WTC11 (cell line): ENCODE data around the gene PCDHGC4. TPM values are rescaled to one million over a fixed set of nuclear protein-coding genes. Genes with fewer than 3 reads are reported as not detected.

Experiments used
- ATAC-seq: fragments of 200-7000 bp; cut with Tn5 transposase; 2 replicates; pipeline ENCODE4 v1.10.0; 2021; ENCODE audit warnings: mild to moderate bottlenecking, moderate library complexity
- CTCF ChIA-PET: fragments of 300-600 bp; sonication (Branson Sonifier 250); formaldehyde crosslinking; loops from one replicate; lab custom pipeline; 2021; ENCODE audit warnings: antibody characterized with exemption; lab: Charles Lee
- POLR2A ChIA-PET: fragments of 350-600 bp; sonication (Branson Sonifier 250); formaldehyde crosslinking; loops from one replicate; lab custom pipeline; 2021; ENCODE audit warnings: antibody characterized with exemption; lab: Charles Lee
- DNase-seq: peaks from one replicate; pipeline ENCODE4 v3.0.0; 2021; ENCODE audit warnings: low spot score
- H3K27ac Mint-ChIP-seq: 2 replicates; pipeline ENCODE4 v1.8.0; 2021; ENCODE audit warnings: mixed read lengths
- H3K27me3 Mint-ChIP-seq: 2 replicates; pipeline ENCODE4 v1.8.0; 2021; ENCODE audit warnings: low read depth, mild to moderate bottlenecking, moderate library complexity, mixed read lengths
- H3K36me3 Mint-ChIP-seq: 2 replicates; pipeline ENCODE4 v1.8.0; 2021; ENCODE audit warnings: mixed read lengths
- H3K4me1 Mint-ChIP-seq: 2 replicates; pipeline ENCODE4 v1.8.0; 2022; ENCODE audit warnings: mixed read lengths
- H3K4me3 Mint-ChIP-seq: 2 replicates; pipeline ENCODE4 v1.8.0; 2021; ENCODE audit warnings: mild to moderate bottlenecking, moderate library complexity, mixed read lengths
- H3K9me3 Mint-ChIP-seq: 2 replicates; pipeline ENCODE4 v1.8.0; 2021; ENCODE audit warnings: mixed read lengths
- ATF1 ChIP-seq: sonication (generic); formaldehyde crosslinking; IDR thresholded peaks from 2 replicates; pipeline ENCODE4 v1.8.1; 2023; ENCODE audit warnings: mild to moderate bottlenecking, moderate library complexity, missing genetic modification reagents
- ELF4 ChIP-seq: sonication (generic); formaldehyde crosslinking; IDR thresholded peaks from 2 replicates; pipeline ENCODE4 v1.8.1; 2022; ENCODE audit warnings: low read depth, mild to moderate bottlenecking, moderate library complexity, missing genetic modification reagents
- FOXJ3 ChIP-seq: sonication (generic); formaldehyde crosslinking; IDR thresholded peaks from 2 replicates; pipeline ENCODE4 v1.9.0; 2021; ENCODE audit warnings: missing genetic modification reagents, mild to moderate bottlenecking, borderline replicate concordance
- MYBL2 ChIP-seq: sonication (generic); formaldehyde crosslinking; IDR thresholded peaks from 2 replicates; pipeline ENCODE4 v1.8.1; 2023; ENCODE audit warnings: mild to moderate bottlenecking, moderate library complexity, missing genetic modification reagents
- SP1 ChIP-seq: sonication (generic); formaldehyde crosslinking; conservative IDR thresholded peaks from 2 replicates; pipeline ENCODE4 v1.8.1; 2022; ENCODE audit warnings: missing genetic modification reagents
- TEAD1 ChIP-seq: sonication (generic); formaldehyde crosslinking; IDR thresholded peaks from 2 replicates; pipeline ENCODE4 v1.8.0; 2022; ENCODE audit warnings: mild to moderate bottlenecking, missing genetic modification reagents
- TP53 ChIP-seq: sonication (generic); formaldehyde crosslinking; IDR thresholded peaks from 2 replicates; pipeline ENCODE4 v1.8.1; 2023; ENCODE audit warnings: mild to moderate bottlenecking, missing genetic modification reagents
- total RNA-seq: library from RNA; stranded (reverse); gene quantifications from 3 replicates; pipeline ENCODE4 v1.2.3, GENCODE V29; 2021
- TF ChIP-seq, protein P1 (sequence below): sonication (generic); formaldehyde crosslinking; IDR thresholded peaks from 2 replicates; pipeline ENCODE4 v1.8.1; 2022; ENCODE audit warnings: missing genetic modification reagents, borderline replicate concordance
- TF ChIP-seq, protein P2 (sequence below): fragments of 250-450 bp; sonication (Bioruptor Pico); conservative IDR thresholded peaks from 2 replicates; pipeline ENCODE4 v1.9.0; 2021; ENCODE audit warnings: mild to moderate bottlenecking
- TF ChIP-seq, protein P3 (sequence below): sonication (generic); formaldehyde crosslinking; IDR thresholded peaks from 2 replicates; pipeline ENCODE4 v1.8.0; 2023; ENCODE audit warnings: missing genetic modification reagents
- TF ChIP-seq, protein P4 (sequence below): fragments of 250-450 bp; sonication (Bioruptor Pico); IDR thresholded peaks from 2 replicates; pipeline ENCODE4 v1.8.0; 2021; ENCODE audit warnings: mild to moderate bottlenecking
- TF ChIP-seq, protein P5 (sequence below): sonication (generic); formaldehyde crosslinking; IDR thresholded peaks from 2 replicates; pipeline ENCODE4 v1.8.0; 2022; ENCODE audit warnings: mild to moderate bottlenecking, missing genetic modification reagents
- TF ChIP-seq, protein P6 (sequence below): sonication (generic); formaldehyde crosslinking; conservative IDR thresholded peaks from 2 replicates; pipeline ENCODE4 v1.8.1; 2022; ENCODE audit warnings: mild to moderate bottlenecking, missing genetic modification reagents
- TF ChIP-seq, protein P7 (sequence below): sonication (generic); formaldehyde crosslinking; IDR thresholded peaks from 2 replicates; pipeline ENCODE4 v1.8.1; 2023; ENCODE audit warnings: mild to moderate bottlenecking, missing genetic modification reagents, borderline replicate concordance
- TF ChIP-seq, protein P8 (sequence below): sonication (generic); formaldehyde crosslinking; IDR thresholded peaks from 2 replicates; pipeline ENCODE4 v1.8.0; 2023; ENCODE audit warnings: missing genetic modification reagents, mild to moderate bottlenecking, borderline replicate concordance
- TF ChIP-seq, protein P9 (sequence below): sonication (generic); formaldehyde crosslinking; conservative IDR thresholded peaks from 2 replicates; pipeline ENCODE4 v1.8.1; 2023; ENCODE audit warnings: mild to moderate bottlenecking, low read depth, missing genetic modification reagents, moderate library complexity

PCDHGC4 gene
- total RNA-seq, 1 experiment from 2014 or later = 6.1 TPM

DNA sequence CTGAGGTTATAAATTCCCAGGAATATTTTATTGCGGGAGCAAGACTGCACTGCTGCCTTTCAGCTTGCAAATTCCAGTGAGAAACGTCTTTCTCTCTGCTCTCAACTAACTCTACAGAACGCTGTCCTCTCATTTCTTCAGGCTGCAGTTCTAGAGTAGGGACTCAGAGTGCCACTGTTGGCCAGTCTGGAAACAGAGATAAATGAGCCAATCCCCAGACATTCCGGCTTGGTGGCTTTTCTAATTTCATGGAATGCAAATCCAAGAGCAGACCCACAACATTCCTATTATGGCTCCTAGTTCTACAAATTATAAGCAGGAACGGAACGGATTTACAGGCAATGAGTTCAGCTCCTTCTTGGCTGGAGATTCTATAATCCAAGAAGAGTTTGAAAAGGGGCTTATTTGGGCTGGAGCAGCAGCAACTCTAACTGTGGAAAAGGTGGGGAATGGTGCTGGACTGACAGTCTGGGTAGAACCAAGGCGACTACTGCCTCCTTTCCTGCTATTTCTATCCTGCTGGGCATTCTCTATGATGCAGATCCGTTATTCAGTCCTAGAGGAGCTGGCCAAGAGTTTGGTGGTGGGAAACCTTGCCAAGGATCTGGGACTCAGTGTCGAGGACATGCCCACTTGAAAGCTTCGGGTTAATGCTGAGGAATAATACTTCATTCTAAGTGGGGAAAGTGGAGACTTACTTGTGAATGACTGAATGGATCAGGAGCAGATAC, 45.3 kb upstream of the PCDHGC4 start:
- DNase-seq (no peak), ATAC-seq (peak; percentile 76)
- CTCF ChIA-PET = interaction anchor here (0.6 to 2.5 kb wide), 11 partner anchors 9 to 1121 kb away, joined by 3 to 15 read pairs (median 4); partner anchors contain the start of genes PCDHGA10, PCDHGA12, PCDHGB7 and PCDHGC3
- H3K9me3 Mint-ChIP-seq = peaks cover 19% of the 10 kb centered on the region
- H3K4me3 Mint-ChIP-seq = no peak overlapping the region
- peaks cover 15% of the 10 kb centered on the region; the same call in 1 of the 2 replicates for H3K36me3 Mint-ChIP-seq
- POLR2A ChIA-PET = no interaction called here
- no peak overlapping the region; the same call in 1 of the 2 replicates for H3K27ac Mint-ChIP-seq
- no peaks in the 10 kb centered on the region for H3K27me3 Mint-ChIP-seq
- H3K4me1 Mint-ChIP-seq = peaks cover 10% of the 10 kb centered on the region
- TF ChIP-seq, protein P1, sequence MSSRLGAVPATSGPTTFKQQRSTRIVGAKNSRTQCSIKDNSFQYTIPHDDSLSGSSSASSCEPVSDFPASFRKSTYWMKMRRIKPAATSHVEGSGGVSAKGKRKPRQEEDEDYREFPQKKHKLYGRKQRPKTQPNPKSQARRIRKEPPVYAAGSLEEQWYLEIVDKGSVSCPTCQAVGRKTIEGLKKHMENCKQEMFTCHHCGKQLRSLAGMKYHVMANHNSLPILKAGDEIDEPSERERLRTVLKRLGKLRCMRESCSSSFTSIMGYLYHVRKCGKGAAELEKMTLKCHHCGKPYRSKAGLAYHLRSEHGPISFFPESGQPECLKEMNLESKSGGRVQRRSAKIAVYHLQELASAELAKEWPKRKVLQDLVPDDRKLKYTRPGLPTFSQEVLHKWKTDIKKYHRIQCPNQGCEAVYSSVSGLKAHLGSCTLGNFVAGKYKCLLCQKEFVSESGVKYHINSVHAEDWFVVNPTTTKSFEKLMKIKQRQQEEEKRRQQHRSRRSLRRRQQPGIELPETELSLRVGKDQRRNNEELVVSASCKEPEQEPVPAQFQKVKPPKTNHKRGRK (CRISPR knock-in tag) = no peak
- TF ChIP-seq, protein P2, sequence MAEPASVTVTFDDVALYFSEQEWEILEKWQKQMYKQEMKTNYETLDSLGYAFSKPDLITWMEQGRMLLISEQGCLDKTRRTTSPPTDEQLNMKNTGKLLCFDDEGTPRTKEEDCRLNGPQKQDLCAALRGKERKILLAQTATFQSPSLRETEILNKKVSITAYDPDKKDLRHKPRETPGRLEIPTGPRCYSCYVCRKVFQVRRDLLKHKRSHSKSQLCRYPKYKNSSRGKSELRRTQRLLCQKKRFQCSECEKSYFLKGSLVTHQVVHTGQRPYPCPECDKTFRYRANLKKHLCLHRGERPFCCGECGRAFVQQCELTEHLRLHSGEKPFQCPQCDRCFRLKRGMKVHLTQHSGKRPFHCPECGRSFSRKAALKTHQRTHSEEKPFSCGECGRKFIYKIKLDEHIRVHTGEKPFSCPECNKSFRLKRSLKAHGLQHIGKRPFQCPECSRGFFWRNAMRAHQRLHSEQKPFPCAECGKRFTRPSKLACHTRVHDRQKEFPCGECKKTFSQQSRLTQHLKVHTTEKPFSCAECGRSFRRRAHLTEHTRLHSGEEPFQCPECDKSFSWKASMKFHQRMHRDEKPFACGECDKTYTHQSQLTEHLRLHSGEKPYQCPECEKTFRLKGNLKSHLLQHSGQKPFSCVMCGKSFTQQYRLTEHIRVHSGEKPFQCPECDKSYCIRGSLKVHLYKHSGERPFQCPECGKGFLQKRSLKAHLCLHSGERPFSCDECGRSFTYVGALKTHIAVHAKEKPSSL (CRISPR knock-in tag) = no peak
- TF ChIP-seq, protein P3, sequence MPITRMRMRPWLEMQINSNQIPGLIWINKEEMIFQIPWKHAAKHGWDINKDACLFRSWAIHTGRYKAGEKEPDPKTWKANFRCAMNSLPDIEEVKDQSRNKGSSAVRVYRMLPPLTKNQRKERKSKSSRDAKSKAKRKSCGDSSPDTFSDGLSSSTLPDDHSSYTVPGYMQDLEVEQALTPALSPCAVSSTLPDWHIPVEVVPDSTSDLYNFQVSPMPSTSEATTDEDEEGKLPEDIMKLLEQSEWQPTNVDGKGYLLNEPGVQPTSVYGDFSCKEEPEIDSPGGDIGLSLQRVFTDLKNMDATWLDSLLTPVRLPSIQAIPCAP (CRISPR knock-in tag) = no peak
- TF ChIP-seq, protein P4, sequence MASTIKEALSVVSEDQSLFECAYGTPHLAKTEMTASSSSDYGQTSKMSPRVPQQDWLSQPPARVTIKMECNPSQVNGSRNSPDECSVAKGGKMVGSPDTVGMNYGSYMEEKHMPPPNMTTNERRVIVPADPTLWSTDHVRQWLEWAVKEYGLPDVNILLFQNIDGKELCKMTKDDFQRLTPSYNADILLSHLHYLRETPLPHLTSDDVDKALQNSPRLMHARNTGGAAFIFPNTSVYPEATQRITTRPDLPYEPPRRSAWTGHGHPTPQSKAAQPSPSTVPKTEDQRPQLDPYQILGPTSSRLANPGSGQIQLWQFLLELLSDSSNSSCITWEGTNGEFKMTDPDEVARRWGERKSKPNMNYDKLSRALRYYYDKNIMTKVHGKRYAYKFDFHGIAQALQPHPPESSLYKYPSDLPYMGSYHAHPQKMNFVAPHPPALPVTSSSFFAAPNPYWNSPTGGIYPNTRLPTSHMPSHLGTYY (CRISPR knock-in tag) = no peak
- TF ChIP-seq, protein P5, sequence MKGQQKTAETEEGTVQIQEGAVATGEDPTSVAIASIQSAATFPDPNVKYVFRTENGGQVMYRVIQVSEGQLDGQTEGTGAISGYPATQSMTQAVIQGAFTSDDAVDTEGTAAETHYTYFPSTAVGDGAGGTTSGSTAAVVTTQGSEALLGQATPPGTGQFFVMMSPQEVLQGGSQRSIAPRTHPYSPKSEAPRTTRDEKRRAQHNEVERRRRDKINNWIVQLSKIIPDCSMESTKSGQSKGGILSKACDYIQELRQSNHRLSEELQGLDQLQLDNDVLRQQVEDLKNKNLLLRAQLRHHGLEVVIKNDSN (CRISPR knock-in tag) = no peak
- no peak for TF ChIP-seq FOXJ3
- TF ChIP-seq, protein P6, sequence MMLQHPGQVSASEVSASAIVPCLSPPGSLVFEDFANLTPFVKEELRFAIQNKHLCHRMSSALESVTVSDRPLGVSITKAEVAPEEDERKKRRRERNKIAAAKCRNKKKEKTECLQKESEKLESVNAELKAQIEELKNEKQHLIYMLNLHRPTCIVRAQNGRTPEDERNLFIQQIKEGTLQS (CRISPR knock-in tag) = no peak
- no peak for TF ChIP-seq TP53 (CRISPR knock-in tag)
- TF ChIP-seq, protein P7, sequence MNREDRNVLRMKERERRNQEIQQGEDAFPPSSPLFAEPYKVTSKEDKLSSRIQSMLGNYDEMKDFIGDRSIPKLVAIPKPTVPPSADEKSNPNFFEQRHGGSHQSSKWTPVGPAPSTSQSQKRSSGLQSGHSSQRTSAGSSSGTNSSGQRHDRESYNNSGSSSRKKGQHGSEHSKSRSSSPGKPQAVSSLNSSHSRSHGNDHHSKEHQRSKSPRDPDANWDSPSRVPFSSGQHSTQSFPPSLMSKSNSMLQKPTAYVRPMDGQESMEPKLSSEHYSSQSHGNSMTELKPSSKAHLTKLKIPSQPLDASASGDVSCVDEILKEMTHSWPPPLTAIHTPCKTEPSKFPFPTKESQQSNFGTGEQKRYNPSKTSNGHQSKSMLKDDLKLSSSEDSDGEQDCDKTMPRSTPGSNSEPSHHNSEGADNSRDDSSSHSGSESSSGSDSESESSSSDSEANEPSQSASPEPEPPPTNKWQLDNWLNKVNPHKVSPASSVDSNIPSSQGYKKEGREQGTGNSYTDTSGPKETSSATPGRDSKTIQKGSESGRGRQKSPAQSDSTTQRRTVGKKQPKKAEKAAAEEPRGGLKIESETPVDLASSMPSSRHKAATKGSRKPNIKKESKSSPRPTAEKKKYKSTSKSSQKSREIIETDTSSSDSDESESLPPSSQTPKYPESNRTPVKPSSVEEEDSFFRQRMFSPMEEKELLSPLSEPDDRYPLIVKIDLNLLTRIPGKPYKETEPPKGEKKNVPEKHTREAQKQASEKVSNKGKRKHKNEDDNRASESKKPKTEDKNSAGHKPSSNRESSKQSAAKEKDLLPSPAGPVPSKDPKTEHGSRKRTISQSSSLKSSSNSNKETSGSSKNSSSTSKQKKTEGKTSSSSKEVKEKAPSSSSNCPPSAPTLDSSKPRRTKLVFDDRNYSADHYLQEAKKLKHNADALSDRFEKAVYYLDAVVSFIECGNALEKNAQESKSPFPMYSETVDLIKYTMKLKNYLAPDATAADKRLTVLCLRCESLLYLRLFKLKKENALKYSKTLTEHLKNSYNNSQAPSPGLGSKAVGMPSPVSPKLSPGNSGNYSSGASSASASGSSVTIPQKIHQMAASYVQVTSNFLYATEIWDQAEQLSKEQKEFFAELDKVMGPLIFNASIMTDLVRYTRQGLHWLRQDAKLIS (CRISPR knock-in tag) = no peak
- TF ChIP-seq TEAD1 (CRISPR knock-in tag) = no peak
- TF ChIP-seq ELF4 (CRISPR knock-in tag) = no peak
- TF ChIP-seq ATF1 (CRISPR knock-in tag) = no peak
- TF ChIP-seq, protein P8, sequence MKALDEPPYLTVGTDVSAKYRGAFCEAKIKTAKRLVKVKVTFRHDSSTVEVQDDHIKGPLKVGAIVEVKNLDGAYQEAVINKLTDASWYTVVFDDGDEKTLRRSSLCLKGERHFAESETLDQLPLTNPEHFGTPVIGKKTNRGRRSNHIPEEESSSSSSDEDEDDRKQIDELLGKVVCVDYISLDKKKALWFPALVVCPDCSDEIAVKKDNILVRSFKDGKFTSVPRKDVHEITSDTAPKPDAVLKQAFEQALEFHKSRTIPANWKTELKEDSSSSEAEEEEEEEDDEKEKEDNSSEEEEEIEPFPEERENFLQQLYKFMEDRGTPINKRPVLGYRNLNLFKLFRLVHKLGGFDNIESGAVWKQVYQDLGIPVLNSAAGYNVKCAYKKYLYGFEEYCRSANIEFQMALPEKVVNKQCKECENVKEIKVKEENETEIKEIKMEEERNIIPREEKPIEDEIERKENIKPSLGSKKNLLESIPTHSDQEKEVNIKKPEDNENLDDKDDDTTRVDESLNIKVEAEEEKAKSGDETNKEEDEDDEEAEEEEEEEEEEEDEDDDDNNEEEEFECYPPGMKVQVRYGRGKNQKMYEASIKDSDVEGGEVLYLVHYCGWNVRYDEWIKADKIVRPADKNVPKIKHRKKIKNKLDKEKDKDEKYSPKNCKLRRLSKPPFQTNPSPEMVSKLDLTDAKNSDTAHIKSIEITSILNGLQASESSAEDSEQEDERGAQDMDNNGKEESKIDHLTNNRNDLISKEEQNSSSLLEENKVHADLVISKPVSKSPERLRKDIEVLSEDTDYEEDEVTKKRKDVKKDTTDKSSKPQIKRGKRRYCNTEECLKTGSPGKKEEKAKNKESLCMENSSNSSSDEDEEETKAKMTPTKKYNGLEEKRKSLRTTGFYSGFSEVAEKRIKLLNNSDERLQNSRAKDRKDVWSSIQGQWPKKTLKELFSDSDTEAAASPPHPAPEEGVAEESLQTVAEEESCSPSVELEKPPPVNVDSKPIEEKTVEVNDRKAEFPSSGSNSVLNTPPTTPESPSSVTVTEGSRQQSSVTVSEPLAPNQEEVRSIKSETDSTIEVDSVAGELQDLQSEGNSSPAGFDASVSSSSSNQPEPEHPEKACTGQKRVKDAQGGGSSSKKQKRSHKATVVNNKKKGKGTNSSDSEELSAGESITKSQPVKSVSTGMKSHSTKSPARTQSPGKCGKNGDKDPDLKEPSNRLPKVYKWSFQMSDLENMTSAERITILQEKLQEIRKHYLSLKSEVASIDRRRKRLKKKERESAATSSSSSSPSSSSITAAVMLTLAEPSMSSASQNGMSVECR = no peak
- TF ChIP-seq, protein P9, sequence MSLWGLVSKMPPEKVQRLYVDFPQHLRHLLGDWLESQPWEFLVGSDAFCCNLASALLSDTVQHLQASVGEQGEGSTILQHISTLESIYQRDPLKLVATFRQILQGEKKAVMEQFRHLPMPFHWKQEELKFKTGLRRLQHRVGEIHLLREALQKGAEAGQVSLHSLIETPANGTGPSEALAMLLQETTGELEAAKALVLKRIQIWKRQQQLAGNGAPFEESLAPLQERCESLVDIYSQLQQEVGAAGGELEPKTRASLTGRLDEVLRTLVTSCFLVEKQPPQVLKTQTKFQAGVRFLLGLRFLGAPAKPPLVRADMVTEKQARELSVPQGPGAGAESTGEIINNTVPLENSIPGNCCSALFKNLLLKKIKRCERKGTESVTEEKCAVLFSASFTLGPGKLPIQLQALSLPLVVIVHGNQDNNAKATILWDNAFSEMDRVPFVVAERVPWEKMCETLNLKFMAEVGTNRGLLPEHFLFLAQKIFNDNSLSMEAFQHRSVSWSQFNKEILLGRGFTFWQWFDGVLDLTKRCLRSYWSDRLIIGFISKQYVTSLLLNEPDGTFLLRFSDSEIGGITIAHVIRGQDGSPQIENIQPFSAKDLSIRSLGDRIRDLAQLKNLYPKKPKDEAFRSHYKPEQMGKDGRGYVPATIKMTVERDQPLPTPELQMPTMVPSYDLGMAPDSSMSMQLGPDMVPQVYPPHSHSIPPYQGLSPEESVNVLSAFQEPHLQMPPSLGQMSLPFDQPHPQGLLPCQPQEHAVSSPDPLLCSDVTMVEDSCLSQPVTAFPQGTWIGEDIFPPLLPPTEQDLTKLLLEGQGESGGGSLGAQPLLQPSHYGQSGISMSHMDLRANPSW (CRISPR knock-in tag) = no peak
- TF ChIP-seq MYBL2 (CRISPR knock-in tag) = no peak
- no peak for TF ChIP-seq SP1 (CRISPR knock-in tag)
